CMK (cell line): ENCODE results near the gene MN1.

Experiments
- DNase-seq: peaks from one replicate; pipeline ENCODE4 v3.0.0-alpha.2; 2010; ENCODE audit warnings: low read depth

The MN1 gene

GRCh38 chr22:27716074-27716473, 85.5 kb downstream of the MN1 start:
- no peak for DNase-seq

DNA sequence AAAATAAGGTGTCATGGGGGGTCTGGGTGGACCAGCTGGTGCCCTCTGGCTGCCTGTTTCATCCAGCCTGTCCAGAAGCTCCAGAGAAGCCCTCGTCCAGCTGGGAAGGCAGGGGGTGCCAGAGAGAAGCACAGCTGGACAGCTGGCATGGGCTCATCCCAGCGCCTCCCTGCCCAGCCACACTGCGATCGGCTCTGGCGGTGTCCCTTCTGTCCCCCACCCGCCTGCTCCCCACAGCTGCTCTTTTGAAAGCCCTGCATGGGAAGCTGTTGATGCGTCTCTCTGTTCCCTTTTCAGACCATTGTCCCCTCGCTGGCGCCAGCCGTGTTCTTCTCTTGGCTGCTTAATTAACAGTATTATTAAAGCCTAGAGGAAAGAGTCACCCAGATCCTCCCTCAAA, 86.5 kb downstream of the MN1 start:
- DNase-seq = no peak

DNA sequence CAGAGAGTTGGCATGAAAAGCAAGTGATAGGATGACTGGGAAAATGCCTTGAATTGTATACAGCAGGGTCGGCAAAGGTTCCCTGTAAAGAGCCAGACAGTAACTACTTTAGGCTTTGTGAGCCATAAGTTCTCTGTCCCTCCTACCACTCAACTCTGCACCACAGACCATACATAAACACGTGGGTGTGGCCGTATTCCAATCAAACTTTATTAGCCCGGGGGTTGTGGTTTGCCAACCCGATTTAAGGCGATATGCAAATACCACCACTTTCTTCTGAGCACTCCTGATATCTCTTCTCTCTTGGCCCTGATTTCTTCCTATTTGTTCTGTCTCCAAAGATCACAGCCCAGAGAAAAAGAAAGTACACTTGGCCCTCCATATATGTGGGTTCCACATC, 87.5 kb downstream of the MN1 start:
- DNase-seq = no peak

DNA sequence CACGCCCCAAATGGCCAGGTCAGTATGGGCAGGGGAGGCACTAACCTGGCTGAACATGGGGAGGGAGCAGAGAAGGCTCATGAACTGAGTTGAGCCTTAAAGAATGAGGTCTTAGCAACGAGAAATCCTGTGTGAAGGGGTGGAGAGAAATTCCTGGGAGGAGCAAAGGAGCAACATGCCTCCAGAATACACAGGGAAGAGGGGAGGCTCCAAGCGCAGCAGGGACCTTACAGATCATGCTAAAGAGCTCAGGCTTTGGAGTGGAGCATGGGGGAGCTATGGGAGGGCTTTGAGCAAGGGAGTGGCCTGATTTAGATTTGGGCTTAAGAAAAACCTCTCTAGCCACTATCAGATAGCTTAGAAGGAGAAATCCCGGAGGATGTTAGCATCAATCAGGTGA, 88.1 kb downstream of the MN1 start:
- no peak for DNase-seq

DNA sequence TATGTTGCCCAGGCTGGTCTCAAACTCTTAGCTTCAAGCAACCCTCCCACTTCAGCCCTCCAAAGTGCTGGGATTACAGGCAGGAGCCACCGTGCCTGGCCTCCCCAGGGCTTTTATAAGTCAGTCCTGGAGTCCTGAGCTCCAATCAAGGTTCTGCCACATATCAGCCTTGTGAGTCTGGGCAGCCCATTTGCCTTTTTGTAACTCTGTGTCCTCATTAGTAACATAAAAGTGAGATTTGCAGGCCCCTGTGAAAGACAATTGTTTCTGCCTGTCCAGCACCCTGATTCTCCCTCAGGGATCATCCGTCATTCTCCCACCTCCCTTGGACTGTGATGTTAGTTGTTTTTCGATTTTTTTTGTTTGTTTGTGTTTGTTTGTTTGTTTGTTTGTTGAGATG, 89.8 kb downstream of the MN1 start:
- no peak for DNase-seq

GRCh38 chr22:27711012-27711411, 90.5 kb downstream of the MN1 start:
- no peak for DNase-seq

- DNase-seq = no peak
Measured at GRCh38 chr22:27709919-27710675, 91.5 kb downstream of the MN1 start.

DNA sequence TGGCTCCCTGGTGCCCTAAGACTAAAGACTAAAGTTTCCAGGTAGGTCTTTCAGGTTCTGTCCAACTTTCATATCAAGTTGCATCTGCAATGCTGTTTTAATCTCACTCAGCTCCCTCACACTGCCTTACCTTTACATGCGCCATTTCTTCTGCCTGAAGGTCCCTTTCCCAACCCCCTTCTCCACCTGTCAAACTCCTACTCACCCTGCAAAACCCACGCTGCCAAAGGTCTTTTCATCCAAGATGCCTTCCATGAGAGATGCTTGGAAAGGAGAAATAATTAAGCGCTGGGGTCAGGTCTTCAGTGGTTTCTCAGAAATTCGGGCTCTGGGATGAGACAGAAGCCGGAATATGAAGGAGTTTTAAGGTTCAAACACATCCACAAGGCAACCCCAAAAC, 95.1 kb downstream of the MN1 start:
- no peak for DNase-seq

DNA sequence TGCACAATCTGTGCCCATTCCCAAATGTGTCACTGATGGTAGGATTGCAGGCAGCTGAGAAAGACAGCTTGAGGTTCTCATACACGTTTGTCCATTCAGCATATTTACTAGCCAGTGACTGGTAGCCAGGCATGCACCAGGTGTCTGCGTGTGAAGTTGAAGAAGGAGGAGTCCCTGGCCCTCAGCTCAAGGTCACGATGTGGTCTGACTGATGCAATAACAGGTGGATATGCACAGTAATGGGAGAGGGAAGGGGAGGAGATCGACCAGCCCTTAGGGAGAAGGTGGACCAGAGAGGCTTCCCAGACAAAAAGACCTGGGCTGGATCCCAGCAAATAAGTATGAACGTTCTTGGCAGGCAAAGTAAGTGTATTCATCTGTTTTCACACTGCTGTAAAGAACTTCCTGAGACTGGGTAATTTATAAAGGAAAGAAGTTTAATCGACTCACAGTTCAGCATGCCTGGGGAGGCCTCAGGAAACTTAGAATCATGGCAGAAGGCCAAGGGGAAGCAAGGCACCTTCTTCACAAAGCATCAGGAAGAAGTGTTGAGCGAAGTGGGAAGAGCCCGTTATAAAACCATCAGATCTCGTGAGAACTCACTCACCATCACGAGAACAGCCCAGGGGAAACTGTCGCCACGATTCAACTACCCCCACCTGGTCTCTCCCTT, 96.0 kb downstream of the MN1 start:
- no peak for DNase-seq

DNA sequence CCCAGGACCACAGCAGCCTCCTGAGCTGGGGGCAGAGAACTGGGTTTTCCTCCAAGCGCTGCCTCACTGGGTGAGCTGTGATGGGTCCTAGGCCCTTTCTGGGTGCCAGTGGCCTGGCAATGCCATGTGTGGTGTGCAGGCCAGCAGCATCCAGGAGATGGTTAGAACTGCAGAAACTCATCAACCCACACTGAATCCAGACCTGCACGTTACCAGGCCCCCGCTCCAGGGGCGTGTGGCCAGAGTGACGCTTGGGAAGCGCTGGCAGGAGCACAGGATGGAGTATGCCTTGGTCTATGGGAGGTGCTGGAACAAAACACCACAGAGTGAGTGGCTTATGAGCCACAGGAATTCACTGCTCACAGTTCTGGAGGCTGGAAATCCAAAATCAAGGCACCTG, 97.0 kb downstream of the MN1 start:
- DNase-seq = no peak

- no peak for DNase-seq
Measured at GRCh38 chr22:27699383-27700019, 102.1 kb downstream of the MN1 start.

DNA sequence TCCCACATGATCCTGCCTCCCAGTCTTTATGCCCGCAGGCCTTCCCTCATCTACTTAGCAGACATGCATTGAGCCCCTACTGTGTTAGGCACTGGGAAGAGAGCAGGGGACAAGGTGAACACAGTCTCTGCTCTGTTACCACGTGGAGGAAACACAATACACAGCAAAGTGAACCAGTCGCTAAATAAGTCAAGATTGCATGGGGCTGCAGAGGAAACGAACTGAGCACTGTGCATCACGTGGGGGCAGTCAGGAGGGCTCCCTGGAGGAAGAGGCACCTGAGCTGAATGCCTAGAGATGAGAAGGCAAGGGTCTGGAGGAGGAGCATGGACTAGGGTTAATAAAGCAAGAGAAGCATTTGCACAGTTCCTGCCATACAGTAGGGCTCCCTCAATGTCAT, 102.7 kb downstream of the MN1 start:
- no peak for DNase-seq
